ENCODE data around the gene COX20. TPM values are rescaled to one million over a fixed set of nuclear protein-coding genes. Genes with fewer than 3 reads are reported as not detected.

Gene COX20
- polyA plus RNA-seq, 1 donor (not counting 4 experiments of a cell fraction or from before 2014, with no cell fraction given), result 66.1 TPM

GRCh38 chr1:244869364-244869827 lies 33.9 kb downstream of the COX20 start:
- Histone ChIP-seq H3K79me2 (ENCODE audit: control insufficient read depth, insufficient read depth, low read length) (no peaks in the 10 kb centered on the region), H3K9ac (ENCODE audit: control insufficient read depth, extremely low read depth, insufficient read depth, low read length) (no peak overlapping the region), H2AFZ (ENCODE audit: control insufficient read depth, low read length) (no peak overlapping the region), H3K36me3 (ENCODE audit: control insufficient read depth in 2 of 2, extremely low read depth in 1 of 2, insufficient read depth in 2 of 2, low read length in 2 of 2) (no peaks in the 10 kb centered on the region), H3K4me1 (ENCODE audit: control insufficient read depth, extremely low read depth, insufficient read depth, low read length) (peaks cover 5% of the 10 kb centered on the region), H3K27ac (ENCODE audit: control insufficient read depth, insufficient read depth, low read length) (no peak overlapping the region), H3K9me3 (ENCODE audit: control insufficient read depth, low read depth, low read length) (no peaks in the 10 kb centered on the region), H3K4me2 (ENCODE audit: control insufficient read depth, extremely low read depth, insufficient read depth, low read depth, low read length) (no peak overlapping the region), H3K9me1 (ENCODE audit: control insufficient read depth, extremely low read depth, insufficient read depth, low read length) (no peaks in the 10 kb centered on the region), H3K27me3 (ENCODE audit: control insufficient read depth, extremely low read depth, insufficient read depth, low read length) (no peaks in the 10 kb centered on the region), H4K20me1 (ENCODE audit: control insufficient read depth, extremely low read depth, insufficient read depth, low read length) (no peaks in the 10 kb centered on the region), H3K4me3 (ENCODE audit: control insufficient read depth in 2 of 3, extremely low read depth in 1 of 3, insufficient read depth in 2 of 3, low read depth in 1 of 3, low read length in 3 of 3) (no peak overlapping the region)
- dilution Hi-C loops (cut with MboI; ENCODE audit: extremely low pct_ligation_motif_present, low sequenced_read_pairs), result no loop called here
- no peak for DNase-seq (ENCODE audit: low read depth, low spot score)
- no peak for FAIRE-seq
- no peak for TF ChIP-seq CTCF (optimal IDR thresholded peaks at IDR 0.05 in 1 of 3, IDR thresholded peaks at IDR 0.05 in 1 of 3, conservative IDR thresholded peaks at IDR 0.05 in 1 of 3; ENCODE audit: extremely low read depth in 1 of 3, insufficient read depth in 2 of 3, low read length in 3 of 3)
- TF ChIP-seq EZH2 (IDR thresholded peaks at IDR 0.05; ENCODE audit: low read length), result no peak

- no peaks in the 10 kb centered on the region for H4K20me1 ChIP-seq (ENCODE audit: control insufficient read depth, extremely low read depth, insufficient read depth, low read length)
- H3K9ac ChIP-seq (ENCODE audit: control insufficient read depth, extremely low read depth, insufficient read depth, low read length), result no peak overlapping the region
- H3K79me2 ChIP-seq (ENCODE audit: control insufficient read depth, insufficient read depth, low read length), result no peaks in the 10 kb centered on the region
- no peak overlapping the region for H3K4me3 ChIP-seq (ENCODE audit: control insufficient read depth in 2 of 3, extremely low read depth in 1 of 3, insufficient read depth in 2 of 3, low read depth in 1 of 3, low read length in 3 of 3)
- H3K27ac ChIP-seq (ENCODE audit: control insufficient read depth, insufficient read depth, low read length), result no peak overlapping the region
- no peaks in the 10 kb centered on the region for H3K36me3 ChIP-seq (ENCODE audit: control insufficient read depth in 2 of 2, extremely low read depth in 1 of 2, insufficient read depth in 2 of 2, low read length in 2 of 2)
- no peaks in the 10 kb centered on the region for H3K9me1 ChIP-seq (ENCODE audit: control insufficient read depth, extremely low read depth, insufficient read depth, low read length)
- H3K4me1 ChIP-seq (ENCODE audit: control insufficient read depth, extremely low read depth, insufficient read depth, low read length), result peaks cover 4% of the 10 kb centered on the region
- TF ChIP-seq CTCF (optimal IDR thresholded peaks at IDR 0.05 in 1 of 3, IDR thresholded peaks at IDR 0.05 in 1 of 3, conservative IDR thresholded peaks at IDR 0.05 in 1 of 3; ENCODE audit: extremely low read depth in 1 of 3, insufficient read depth in 2 of 3, low read length in 3 of 3), result no peak
- TF ChIP-seq EZH2 (IDR thresholded peaks at IDR 0.05; ENCODE audit: low read length), result no peak
- no peaks in the 10 kb centered on the region for H3K27me3 ChIP-seq (ENCODE audit: control insufficient read depth, extremely low read depth, insufficient read depth, low read length)
- H2AFZ ChIP-seq (ENCODE audit: control insufficient read depth, low read length), result no peak overlapping the region
- no peak for DNase-seq (ENCODE audit: low read depth, low spot score)
- no peaks in the 10 kb centered on the region for H3K9me3 ChIP-seq (ENCODE audit: control insufficient read depth, low read depth, low read length)
- H3K4me2 ChIP-seq (ENCODE audit: control insufficient read depth, extremely low read depth, insufficient read depth, low read depth, low read length), result no peak overlapping the region
- dilution Hi-C loops (cut with MboI; ENCODE audit: extremely low pct_ligation_motif_present, low sequenced_read_pairs), result no loop called here
- FAIRE-seq, result no peak
Measured at GRCh38 chr1:244869950-244870349, 34.5 kb downstream of the COX20 start.

Measured in keratinocyte (primary cell).